Spinal cord (tissue), 4 donors: ENCODE results near the gene RFPL1. TPM values are rescaled to one million over a fixed set of nuclear protein-coding genes. Genes with fewer than 3 reads are reported as not detected.

Experiments
- polyA plus RNA-seq, 2 donors: library from polyadenylated mRNA; unstranded; fragments of 120-200 nt; gene quantifications; one replicate each; pipeline ENCODE4 v1.2.1, GENCODE V29; 2013; ENCODE audit not compliant: insufficient read length in 2 of 2
- small RNA-seq: library from RNA; depleted of rRNA; stranded (forward); fragments of <200 nt; gene quantifications from one replicate; pipeline ENCODE3, GENCODE V24; 2014; ENCODE audit warnings: low replicate concordance
- total RNA-seq, 2 donors: library from RNA; depleted of rRNA in 1 of 2; stranded (reverse); fragments of 120-200 nt in 1 of 2; fragments of >200 nt in 1 of 2; gene quantifications; one replicate each; pipeline versions ENCODE4 v1.2.3 to v1.2.4, GENCODE V29; 2013 to 2014

The RFPL1 gene
- total and polyA plus RNA-seq, 4 donors, result 1.9 to 6.3 TPM; not detected in 2

Small RNAs within 50 kb of the gene (small RNA-seq; reads per million reads assigned to genes)
- not detected for gene AC000041.1

Other genes starting within 250 kb of the RFPL1 start
- gene EMID1, start 232.7 kb upstream of the RFPL1 start, total RNA-seq, result 10 to 100 TPM; 10.3 to 10.8 TPM
- gene EMID1, start 232.7 kb upstream of the RFPL1 start, polyA plus RNA-seq, result 10 to 100 TPM; 19.0 to 24.4 TPM
- 10 to 100 TPM; 21.0 to 32.5 TPM for gene RHBDD3, start 170.6 kb upstream of the RFPL1 start, total RNA-seq
- gene RHBDD3, start 170.6 kb upstream of the RFPL1 start, polyA plus RNA-seq, result 10 to 100 TPM; 49.2 to 60.7 TPM
- 100 to 1,000 TPM; 114 to 206 TPM for gene EWSR1, start 170.3 kb upstream of the RFPL1 start, total RNA-seq
- 100 to 1,000 TPM; 289 to 316 TPM for gene EWSR1, start 170.3 kb upstream of the RFPL1 start, polyA plus RNA-seq
- gene GAS2L1, start 131.9 kb upstream of the RFPL1 start, total RNA-seq, result 1 to 10 TPM; 5.7 to 6.5 TPM
- 10 to 100 TPM; 23.9 to 28.4 TPM for gene GAS2L1, start 131.9 kb upstream of the RFPL1 start, polyA plus RNA-seq
- 1 to 10 TPM; 2.1 to 2.4 TPM for gene RASL10A, start 122.9 kb upstream of the RFPL1 start, total RNA-seq
- gene RASL10A, start 122.9 kb upstream of the RFPL1 start, polyA plus RNA-seq, result 1 to 10 TPM; 5.2 to 6.6 TPM
- gene AP1B1, start 50.0 kb upstream of the RFPL1 start, total RNA-seq, result 10 to 100 TPM; 52.2 to 55.7 TPM
- gene AP1B1, start 50.0 kb upstream of the RFPL1 start, polyA plus RNA-seq, result 10 to 100 TPM; 79.2 to 80.0 TPM
- gene NEFH, start 41.6 kb downstream of the RFPL1 start, total RNA-seq, result 100 to 1,000 TPM in 1 of 2 donors, 10 to 100 TPM in 1; 20.3 to 109 TPM
- gene NEFH, start 41.6 kb downstream of the RFPL1 start, polyA plus RNA-seq, result 100 to 1,000 TPM; 173 to 175 TPM
- 10 to 100 TPM; 30.5 to 34.2 TPM for gene THOC5, start 115.2 kb downstream of the RFPL1 start, total RNA-seq
- gene THOC5, start 115.2 kb downstream of the RFPL1 start, polyA plus RNA-seq, result 10 to 100 TPM; 19.0 to 34.4 TPM
- 10 to 100 TPM; 64.8 to 94.2 TPM for gene NIPSNAP1, start 142.5 kb downstream of the RFPL1 start, total RNA-seq
- gene NIPSNAP1, start 142.5 kb downstream of the RFPL1 start, polyA plus RNA-seq, result 100 to 1,000 TPM; 121 to 128 TPM
- 10 to 100 TPM; 35.4 to 48.7 TPM for gene NF2, start 165.1 kb downstream of the RFPL1 start, total RNA-seq
- gene NF2, start 165.1 kb downstream of the RFPL1 start, polyA plus RNA-seq, result 10 to 100 TPM; 36.7 to 42.5 TPM